GM18507 (cell line): ENCODE measurements around the gene CACNA2D3.

Source experiments
- DNase-seq: peaks from one replicate; pipeline ENCODE4 v3.0.0; 2011; ENCODE audit warnings: low read depth; ENCODE audit not compliant: insufficient read length; ENCODE audit errors: extremely low spot score
- FAIRE-seq: peaks from 2 replicates; lab custom pipeline; 2011; peaks lifted over from hg19 to GRCh38; lab: Jason Lieb, UNC

CACNA2D3 gene

GRCh38 chr3:55006244-55006676 lies 883.9 kb downstream of the CACNA2D3 start:
- DNase-seq (no peak), FAIRE-seq (no peak)

DNA sequence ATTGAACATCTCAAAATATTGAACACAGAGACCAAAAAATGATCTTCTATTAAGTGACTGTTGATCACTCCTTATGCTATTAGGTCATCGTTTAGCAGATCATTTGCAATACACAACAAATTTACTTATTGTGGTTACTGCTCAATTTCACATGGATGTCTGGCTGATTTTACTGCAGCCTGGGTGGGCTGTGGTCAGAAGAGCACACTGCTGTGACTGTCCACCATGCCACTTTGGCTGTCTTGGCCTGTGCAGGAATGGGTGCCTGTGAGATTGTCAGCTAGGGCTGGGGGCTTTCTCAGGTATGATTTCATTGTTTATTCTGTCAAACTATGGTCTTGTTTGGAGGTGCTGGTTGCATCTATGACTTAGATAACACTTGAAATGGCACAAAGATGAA lies 885.6 kb downstream of the CACNA2D3 start:
- no peak for FAIRE-seq
- no peak for DNase-seq

- FAIRE-seq (no peak), DNase-seq (no peak)
Measured at GRCh38 chr3:55009372-55009771, 887.0 kb downstream of the CACNA2D3 start.

DNA sequence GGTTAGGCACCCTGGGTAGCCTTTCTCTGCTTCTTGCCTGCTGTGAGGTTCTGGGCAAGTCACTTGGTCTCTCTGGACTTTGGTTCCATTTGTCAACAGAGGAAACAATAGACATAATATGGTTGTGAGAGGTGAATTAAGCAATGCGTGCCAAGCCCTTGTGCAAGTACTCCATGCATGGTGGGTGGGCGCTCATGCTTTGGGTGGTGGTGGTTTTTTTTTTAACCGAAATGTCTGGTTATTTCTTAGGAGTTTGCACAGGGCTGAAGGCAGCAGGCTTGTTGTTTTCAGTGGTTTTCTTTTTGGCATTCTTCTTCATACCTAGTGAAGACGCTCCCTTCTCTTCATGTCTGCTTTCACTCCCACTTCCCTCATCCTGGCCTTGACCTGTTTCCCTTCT lies 889.7 kb downstream of the CACNA2D3 start:
- DNase-seq (no peak), FAIRE-seq (no peak)

GRCh38 chr3:55013145-55013925 lies 891.0 kb downstream of the CACNA2D3 start:
- no peak for FAIRE-seq
- DNase-seq = no peak

DNA sequence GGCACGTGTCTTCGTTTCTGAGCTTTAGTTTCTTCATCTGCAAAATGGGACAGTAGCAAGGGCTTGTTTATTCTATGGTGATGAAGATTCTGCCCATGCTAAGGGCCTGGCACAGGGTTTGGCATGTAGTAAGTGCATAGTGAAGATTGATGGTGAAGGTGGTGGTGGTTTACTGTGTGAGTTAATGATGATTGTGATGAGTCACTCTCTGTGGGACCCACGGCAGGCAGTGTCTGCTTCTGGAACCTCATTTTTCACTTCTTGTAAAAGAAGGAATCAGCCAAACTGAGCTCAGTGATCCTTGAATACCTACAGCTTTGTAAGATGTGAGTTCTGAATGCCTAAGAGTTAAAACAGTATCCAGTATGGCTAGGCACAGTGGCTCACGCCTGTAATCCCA lies 891.7 kb downstream of the CACNA2D3 start:
- FAIRE-seq (no peak), DNase-seq (no peak)

DNA sequence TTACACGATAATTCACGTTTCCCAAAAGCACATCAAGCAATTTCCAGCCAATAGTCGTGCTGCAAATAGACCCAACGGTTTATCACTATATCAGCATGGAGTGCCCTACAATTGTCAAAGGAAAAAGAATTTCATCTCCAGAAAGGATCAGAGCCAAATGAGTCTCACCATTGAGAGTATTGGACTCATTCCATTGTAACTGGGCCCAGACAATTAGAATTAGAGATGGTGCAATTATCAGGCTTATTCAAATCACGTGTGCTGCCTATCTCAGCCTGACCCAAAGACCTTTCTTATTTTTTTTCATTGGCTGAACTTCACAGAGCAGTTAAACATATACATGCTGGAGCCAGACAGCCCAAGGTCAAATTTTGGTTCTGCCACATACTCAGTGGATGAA lies 892.6 kb downstream of the CACNA2D3 start:
- FAIRE-seq (no peak), DNase-seq (no peak)

GRCh38 chr3:55017876-55018275 lies 895.5 kb downstream of the CACNA2D3 start:
- FAIRE-seq (no peak), DNase-seq (no peak)

DNA sequence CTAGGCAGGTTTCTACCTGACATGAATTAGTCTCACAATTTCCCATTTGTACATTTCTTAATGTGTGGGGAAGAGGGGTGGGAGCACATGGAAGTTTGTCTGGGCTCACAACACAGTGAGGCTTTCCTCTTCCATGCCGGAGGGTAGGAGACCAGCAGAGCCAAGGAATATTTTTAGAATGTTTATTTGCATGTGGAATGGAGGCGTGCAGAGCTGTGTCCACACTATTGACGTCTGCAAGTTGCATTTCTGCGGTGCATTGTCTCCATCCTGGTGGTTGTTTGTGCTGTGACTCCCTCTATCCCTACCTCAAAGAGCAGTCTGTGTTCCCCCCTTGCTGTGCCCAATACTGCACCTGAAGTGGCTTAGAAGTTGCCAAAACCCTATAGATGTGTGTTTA lies 908.6 kb downstream of the CACNA2D3 start:
- no peak for FAIRE-seq

DNA sequence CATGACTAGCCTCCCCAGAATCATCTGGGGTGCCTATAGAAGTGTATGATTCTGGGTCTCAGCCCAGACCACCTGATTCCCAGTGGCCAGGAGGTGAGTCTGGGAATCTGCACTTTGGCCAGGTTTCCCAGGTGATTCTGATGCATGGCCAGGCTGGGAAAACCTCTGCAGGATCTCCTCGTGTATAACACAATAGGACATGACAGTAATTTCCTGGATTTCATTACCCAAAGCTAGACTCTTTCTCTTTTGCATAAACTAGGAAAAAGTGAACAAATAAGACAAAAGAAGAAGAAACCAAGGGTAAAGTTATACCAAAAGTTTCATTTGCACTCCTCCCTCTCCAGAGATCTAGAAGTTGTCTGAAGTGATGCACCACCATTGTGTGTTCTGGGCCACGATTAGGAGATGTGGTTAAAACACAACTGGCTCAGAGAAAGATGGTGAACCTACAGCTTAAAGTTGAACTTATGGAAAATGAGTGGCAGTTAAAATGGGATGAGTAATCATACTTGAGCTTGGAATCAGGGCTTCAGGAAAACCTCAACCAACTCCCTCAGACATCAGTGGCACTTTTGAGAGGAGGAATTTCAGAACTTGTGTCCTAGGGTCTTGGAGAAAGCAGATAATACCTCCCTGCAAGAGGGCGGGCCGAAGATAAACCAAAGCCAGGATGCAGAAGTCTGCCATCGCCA lies 914.7 kb downstream of the CACNA2D3 start:
- no peak for FAIRE-seq
- no peak for DNase-seq

More for the DNA sequence above, 908.6 kb downstream of the CACNA2D3 start:
- DNase-seq = no peak

DNA sequence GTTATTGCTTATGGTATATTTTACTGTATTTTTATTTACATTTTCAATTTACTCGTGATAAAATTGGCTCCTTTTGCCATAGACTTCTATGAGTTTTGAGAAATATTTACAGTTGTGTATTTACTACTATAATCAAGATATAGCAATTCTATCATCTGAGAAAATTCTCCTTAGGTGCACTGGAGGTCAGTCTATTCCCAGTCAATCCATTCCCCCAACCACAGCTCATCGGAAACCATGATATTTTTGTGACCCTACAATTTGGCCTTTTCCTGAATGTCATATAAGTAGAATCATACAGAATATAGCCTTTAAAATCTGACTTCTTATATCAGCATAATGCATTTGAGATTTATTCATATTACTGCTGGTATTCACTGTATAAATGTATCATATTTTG lies 920.2 kb downstream of the CACNA2D3 start:
- no peak for DNase-seq
- no peak for FAIRE-seq

DNA sequence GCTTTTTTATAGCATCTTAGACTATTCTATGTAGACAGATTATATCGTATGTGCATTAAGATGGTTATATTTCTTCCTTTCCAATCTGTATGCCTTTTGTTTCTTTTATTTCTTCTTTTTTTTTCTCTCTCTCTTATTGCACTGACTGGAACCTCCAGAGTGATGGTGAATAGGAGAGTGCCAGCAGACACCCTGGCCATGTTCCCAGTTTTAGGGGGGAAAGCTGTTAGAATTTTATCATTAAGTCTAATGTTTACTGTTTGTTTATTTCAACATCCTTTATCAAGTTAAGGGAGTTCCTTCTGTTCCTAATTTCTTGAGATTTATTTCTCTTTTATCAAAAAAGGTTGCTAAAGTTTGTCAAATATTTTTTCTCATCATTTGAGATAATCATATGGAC lies 922.1 kb downstream of the CACNA2D3 start:
- no peak for DNase-seq
- no peak for FAIRE-seq

- DNase-seq (no peak), FAIRE-seq (no peak)
Measured at GRCh38 chr3:55059027-55059629, 936.8 kb downstream of the CACNA2D3 start.

GRCh38 chr3:55060896-55061719 lies 938.8 kb downstream of the CACNA2D3 start:
- DNase-seq (no peak), FAIRE-seq (no peak)

- FAIRE-seq (no peak), DNase-seq (no peak)
Measured at GRCh38 chr3:55061720-55062034, 939.3 kb downstream of the CACNA2D3 start.

DNA sequence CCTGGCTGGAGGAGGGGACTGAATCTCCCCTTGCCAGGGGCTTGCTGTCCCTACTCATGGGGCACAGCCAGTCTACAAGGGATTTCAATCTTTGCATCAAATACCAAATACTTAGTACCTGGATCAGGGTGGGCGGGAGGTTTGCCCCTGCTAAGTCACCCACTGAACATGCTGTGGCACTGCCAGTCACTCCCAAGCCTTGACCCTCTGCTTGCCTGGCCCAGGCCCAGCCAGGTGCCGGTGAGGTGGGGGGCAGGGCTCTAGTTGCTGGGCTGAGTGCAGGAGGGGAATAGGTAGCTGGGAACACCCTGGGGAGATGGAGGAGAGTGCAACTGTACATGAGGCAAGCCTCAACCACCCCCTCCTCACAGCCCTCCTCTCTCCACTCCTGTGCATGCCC lies 941.8 kb downstream of the CACNA2D3 start:
- DNase-seq = no peak
- no peak for FAIRE-seq

DNA sequence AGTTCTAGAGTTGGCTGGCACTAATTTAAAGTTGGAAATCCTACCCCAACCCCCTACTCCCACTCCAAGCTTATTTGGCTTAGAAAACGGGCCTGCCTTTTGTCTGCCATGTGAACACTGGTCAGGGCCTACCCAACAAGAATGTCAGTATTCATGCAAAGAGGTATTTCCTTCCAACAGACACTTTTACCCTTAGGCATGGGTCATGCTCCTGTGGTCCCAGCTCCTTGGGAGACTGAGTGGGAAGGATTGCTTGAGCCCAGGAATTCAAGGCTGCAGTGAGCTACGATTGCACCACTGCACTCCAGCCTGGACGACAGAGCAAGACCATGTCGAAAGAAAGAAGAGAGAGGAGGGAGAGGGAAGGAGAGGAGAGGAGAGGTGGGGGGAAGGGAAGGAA lies 943.0 kb downstream of the CACNA2D3 start:
- DNase-seq (no peak), FAIRE-seq (no peak)

- DNase-seq (no peak), FAIRE-seq (no peak)
Measured at GRCh38 chr3:55066551-55067047, 944.2 kb downstream of the CACNA2D3 start.

GRCh38 chr3:55069950-55070349 lies 947.6 kb downstream of the CACNA2D3 start:
- no peak for FAIRE-seq
- no peak for DNase-seq

- no peak for FAIRE-seq
Measured at GRCh38 chr3:55074796-55075195, 952.4 kb downstream of the CACNA2D3 start.

More at GRCh38 chr3:55074796-55075195, 952.4 kb downstream of the CACNA2D3 start:
- no peak for DNase-seq
